ENCODE data around the gene CAMK4.
"Not testable (repeated sequence)": the region's sequence is repeated elsewhere in the genome, so short reads cannot be mapped to it uniquely, and the experiment has no call there.

The CAMK4 gene

GRCh38 chr5:111310711-111311620 is 86.8 kb downstream of the CAMK4 start:
- DNase-seq (ENCODE audit: low read depth in 2 of 2): no peak

GRCh38 chr5:111311666-111312065 is 87.5 kb downstream of the CAMK4 start:
- DNase-seq (ENCODE audit: low read depth in 2 of 2): no peak

GRCh38 chr5:111313017-111313724 is 89.0 kb downstream of the CAMK4 start:
- DNase-seq (ENCODE audit: low read depth in 2 of 2): no peak

DNA sequence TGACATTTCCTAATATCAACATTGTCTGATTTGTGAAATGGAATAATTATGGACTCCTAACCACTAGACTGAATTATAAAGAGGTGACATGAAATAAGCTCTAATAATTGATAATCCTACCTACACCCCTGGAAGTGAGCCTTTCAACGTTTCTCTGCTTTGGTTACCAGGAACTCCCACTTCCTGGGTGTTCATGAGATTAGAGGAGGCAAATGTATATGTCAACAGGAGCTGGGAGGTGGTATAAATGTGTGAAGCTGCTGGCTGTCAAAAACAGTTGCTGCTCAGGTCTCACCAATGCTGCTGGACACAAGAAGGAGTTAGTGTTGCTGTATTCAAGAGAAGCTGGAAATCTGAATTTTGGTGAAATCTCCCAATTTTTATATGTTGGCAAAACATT is 96.8 kb downstream of the CAMK4 start:
- DNase-seq (ENCODE audit: low read depth in 2 of 2): no peak

DNA sequence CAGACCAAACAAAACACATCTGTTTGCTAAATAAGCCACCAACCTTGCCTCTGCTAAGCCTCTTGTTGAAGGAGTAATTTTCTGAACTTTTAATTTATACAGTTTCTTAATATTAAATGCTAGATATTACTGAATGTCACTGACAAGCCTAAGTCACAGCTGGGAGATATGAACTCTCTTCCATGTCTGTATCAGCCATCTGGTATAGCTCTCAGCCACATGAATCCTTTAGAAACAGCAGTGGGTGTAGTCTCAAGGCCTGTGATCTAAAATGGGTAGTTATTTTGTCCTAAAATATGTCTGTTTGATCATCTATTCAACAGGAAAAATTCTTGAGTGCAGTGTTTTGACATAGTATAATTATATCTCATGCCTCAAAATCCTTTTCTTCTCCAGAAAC is 97.2 kb downstream of the CAMK4 start:
- DNase-seq (ENCODE audit: low read depth in 2 of 2): no peak

GRCh38 chr5:111326551-111326950 is 102.4 kb downstream of the CAMK4 start:
- DNase-seq (ENCODE audit: low read depth in 2 of 2): no peak

- DNase-seq (ENCODE audit: low read depth in 2 of 2): no peak
These were observed 112.9 kb downstream of the CAMK4 start for GRCh38 chr5:111337133-111337532.

DNA sequence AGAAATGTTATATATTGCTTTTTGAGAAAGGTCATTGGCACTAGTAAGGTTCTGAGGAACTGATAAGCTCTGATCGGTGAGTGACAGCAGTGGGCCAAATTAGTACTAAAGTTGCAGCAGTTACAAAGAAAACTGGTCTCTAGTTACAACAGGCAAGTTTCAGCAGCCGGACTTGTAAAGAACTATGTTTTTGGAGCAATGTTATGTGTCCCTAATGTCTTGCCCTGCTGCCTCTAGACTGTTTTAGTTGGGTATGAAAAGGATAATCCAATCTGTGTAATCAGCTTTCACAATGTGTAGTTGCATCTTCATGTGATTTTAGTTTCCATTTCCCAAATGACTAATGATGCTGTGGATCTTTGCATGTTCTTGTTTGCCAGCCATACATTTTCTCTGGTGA is 113.5 kb downstream of the CAMK4 start:
- DNase-seq (ENCODE audit: low read depth in 2 of 2): no peak

GRCh38 chr5:111345731-111346130 is 121.5 kb downstream of the CAMK4 start:
- no peak for DNase-seq (ENCODE audit: low read depth in 2 of 2)

DNA sequence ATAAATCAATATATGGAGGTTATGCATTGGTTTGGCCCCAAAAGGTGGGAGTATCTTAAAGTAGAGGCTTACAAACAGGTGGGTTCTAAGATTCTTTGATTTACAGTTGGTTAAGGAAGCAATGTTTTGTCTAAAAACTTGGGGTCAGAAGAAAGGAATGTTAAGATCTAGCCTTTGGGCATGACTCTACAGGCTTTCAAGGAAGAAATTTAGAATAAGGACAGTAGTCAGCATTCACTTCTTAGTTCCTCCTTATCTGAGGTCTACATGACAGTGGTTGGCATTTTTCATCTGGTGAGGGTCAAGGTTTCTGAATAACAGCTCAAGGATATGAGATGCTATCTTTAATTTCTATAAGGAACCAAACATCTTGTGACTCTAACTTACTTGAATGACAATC is 122.8 kb downstream of the CAMK4 start:
- DNase-seq (ENCODE audit: low read depth in 2 of 2): no peak

DNA sequence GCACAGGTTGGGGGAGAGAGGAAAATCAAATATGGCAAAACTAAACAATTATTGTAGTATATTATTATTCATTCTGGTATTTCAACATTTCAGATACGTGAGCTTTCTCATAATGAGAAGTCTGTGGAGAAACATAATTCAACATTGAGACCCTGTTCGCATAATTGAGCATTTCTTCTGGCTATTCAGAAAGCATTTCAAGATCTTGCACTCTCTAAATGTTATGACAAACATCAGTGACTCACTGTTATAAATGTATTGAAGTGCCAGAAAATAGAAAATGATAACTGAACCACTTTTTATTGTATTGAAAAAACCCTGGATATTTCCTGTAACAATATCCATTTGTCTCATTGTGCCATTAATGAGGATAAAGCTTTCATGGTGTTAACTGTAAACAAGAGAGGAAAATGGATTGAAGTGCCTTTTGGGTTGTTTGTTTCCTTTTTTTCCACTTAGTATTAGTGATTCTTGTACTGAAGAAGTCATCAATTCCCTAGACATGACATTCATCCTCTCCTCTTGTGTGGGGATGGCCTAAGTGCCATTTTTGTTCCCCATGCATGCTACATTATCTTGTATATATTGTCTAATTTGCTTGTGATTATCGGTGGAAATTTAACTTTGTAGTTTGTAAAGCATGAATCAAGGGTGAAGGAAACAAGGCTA is 124.6 kb downstream of the CAMK4 start:
- no peak for DNase-seq (ENCODE audit: low read depth in 2 of 2)

DNA sequence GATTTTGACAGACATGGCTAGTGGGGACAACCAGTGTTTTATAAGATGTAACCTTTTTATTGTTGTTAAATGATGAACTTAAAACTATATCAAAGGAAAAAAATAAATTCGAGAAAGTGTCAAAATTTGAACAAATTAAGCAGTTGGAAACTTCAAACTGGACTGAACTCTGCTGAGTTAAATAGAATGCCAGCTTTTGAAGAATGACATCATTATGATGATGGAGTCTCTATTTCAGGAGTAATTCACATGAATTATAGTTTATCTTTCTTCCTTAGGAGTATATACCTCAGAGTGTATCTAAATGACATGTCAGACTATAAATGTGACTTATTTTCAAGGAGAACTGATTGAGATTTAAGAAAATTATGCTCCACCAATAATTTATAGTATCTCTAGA is 125.2 kb downstream of the CAMK4 start:
- DNase-seq (ENCODE audit: low read depth in 2 of 2): no peak

DNA sequence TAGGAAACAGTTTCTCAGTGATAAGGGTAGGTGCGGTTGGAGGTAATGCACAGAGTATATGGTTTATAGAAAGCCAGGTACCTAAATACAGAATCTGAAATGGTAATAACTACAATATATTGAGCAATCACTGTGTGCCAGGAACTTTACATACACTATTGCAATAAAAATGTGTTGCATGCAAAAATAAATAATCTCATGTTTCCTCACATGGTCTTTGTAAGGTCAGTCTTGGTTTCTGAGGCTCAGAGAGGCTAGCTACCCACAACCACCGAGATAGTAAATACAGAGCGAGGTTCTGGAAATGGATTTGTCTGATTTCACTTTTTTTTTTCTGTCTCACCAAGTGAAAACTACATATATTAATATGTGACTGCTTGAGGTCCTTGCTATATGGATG is 128.9 kb downstream of the CAMK4 start:
- no peak for DNase-seq (ENCODE audit: low read depth in 2 of 2)

DNA sequence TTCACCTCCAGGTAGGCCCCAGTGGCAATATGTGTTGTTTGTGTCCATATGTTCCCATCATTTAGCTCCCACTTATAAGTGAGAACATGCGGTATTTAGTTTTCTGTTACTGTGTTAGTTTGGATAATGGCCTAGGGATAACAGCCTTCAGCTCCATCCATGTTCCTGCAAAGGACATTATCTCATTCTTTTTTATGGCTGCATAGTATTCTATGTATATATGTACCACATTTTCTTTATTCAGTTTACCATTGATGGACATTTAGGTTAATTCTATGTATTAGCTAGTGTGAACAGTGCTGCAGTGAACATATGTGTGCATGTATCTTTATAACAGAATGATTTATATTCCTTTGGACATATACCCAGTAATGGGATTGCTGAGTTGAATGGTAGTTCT is 134.5 kb downstream of the CAMK4 start:
- DNase-seq (ENCODE audit: low read depth in 2 of 2): not testable (repeated sequence)

DNA sequence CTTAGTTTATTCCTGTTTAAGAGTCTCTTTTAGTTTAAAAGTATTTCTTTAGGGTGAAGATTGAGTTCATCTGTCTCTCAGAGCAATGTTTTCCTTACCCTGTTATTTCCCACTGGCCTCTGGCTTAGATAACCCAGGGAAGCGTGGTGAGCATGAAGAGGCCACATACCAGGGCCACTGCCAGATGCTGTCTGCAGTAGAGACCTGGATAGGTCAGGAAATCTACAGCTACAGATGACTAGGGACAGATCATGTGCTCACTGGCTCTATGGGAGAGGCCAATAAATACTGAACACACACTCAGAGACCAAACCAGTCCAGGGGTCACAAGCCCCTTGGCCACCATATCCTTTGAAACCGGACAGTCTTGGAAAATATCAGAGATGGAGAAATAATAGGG is 136.0 kb downstream of the CAMK4 start:
- DNase-seq (ENCODE audit: low read depth in 2 of 2): no peak

GRCh38 chr5:111364992-111365391 is 140.8 kb downstream of the CAMK4 start:
- no peak for DNase-seq (ENCODE audit: low read depth in 2 of 2)

DNA sequence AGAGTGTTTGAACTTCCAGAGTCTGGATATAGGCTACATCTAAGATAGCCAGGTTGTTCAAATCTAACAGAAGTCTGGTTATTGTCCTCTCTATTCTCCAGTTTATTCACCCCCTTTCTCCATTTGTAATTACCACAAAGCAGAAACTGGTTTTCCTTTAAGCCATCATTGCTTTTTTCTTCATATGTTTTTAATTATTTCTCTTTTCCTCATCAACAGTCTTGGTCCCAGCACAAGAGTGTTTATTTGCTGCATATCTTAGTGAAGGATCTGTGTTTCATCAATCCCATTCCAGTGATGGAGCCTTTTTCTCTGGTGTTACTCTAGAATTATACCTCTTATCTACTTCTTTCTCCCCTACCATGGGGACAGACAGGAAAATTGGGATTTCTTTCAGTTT is 142.2 kb downstream of the CAMK4 start:
- DNase-seq (ENCODE audit: low read depth in 2 of 2): no peak

- DNase-seq (ENCODE audit: low read depth in 2 of 2): no peak
These were observed 142.9 kb downstream of the CAMK4 start for GRCh38 chr5:111367115-111367514.

DNA sequence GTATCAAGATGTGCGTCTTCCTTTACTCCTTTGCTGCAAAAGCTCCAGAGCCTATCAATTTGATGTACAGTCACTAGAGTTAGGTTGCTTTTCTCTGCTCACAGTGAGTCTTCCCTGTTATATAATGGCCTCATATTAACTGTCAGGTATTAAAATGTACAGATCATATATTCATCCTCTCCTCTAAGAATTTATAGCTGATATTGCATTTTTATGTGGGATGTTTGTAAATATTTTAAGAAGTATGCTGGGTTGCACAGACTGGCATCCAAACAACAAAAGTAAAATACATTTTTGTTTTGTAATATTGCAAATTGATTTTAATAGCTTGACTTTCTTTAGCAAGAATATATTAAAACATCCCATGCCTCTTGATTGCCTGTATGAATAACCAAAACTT is 148.6 kb downstream of the CAMK4 start:
- DNase-seq (ENCODE audit: low read depth in 2 of 2): no peak

DNA sequence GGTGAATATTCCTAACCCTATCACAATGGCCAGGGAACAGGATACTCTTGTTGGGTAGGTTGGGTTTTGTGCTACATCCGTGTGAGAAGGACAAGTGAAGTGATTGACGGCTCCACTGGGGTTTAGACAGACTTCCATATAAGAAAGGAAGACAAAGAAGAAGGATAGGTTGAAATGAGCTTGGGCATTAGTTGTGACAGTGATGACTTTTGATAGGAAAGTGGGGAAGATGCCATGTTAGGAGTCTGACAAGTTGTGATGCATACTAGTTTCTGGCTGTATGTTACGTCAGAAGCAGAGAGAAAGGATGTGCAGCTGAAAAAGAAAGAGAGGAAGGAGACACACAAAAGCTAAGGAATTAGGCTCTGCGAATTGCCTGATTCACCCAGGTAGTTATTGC is 150.2 kb downstream of the CAMK4 start:
- no peak for DNase-seq (ENCODE audit: low read depth in 2 of 2)

- no peak for DNase-seq (ENCODE audit: low read depth in 2 of 2)
These were observed 151.5 kb downstream of the CAMK4 start for GRCh38 chr5:111375645-111376044.

- DNase-seq (ENCODE audit: low read depth in 2 of 2): no peak
These were observed 153.1 kb downstream of the CAMK4 start for GRCh38 chr5:111377306-111377705.

DNA sequence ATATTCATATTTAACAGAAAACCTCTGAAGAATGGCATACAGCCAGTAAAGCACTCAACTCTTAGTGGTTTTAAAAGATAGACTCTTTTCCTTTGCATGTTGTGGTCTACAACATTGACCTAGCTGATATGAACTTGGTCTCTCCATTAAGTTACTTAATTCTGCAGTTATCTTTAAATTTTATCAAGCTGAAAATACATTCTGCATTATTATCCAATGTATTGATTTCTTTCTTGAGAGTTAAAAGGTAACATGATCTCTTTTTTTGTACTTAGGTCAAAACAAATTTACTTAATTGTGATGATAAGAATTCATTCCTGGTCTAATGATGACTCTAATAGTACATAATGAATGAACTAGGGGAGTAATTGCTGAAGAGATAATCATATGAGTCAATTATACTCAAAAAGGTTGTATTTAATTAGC is 155.2 kb downstream of the CAMK4 start:
- no peak for DNase-seq (ENCODE audit: low read depth in 2 of 2)

Measured in stimulated activated CD4-positive, alpha-beta T cell treated with anti-CD3 and anti-CD28 coated beads, Interleukin-12 subunit alpha, Interleukin-12 subunit beta, amount 100 ng/mL, for 24 hours (primary cell).